Gastroesophageal sphincter (tissue), 3 donors: ENCODE results near the gene ZNF292.
"Not testable (repeated sequence)": the region's sequence is repeated elsewhere in the genome, so short reads cannot be mapped to it uniquely, and the experiment has no call there.

ENCODE experiments used
- CTCF ChIP-seq, 4 experiments: fragments of 200-600 bp in 2 of 4; fragments of 450-650 bp in 2 of 4; sonication (generic) in 1 of 4; IDR thresholded peaks; one replicate each; pipeline ENCODE4 v1.5.1; 2017 to 2019; ENCODE audit warnings: antibody characterized with exemption in 4 of 4, mild to moderate bottlenecking in 2 of 4, moderate library complexity in 2 of 4
- POLR2A ChIP-seq, 2 donors: fragments of 450-650 bp; IDR thresholded peaks; one replicate each; pipeline ENCODE4 v1.6.1; 2017; ENCODE audit warnings: antibody characterized with exemption in 2 of 2, mild to moderate bottlenecking in 2 of 2, moderate library complexity in 1 of 2

- TF ChIP-seq CTCF, POLR2A (IDR thresholded peaks at IDR 0.05): not testable (repeated sequence)
Observed at GRCh38 chr6:87198022-87198810, 42.9 kb downstream of the ZNF292 start.
